Transverse colon (tissue), 4 donors: ENCODE measurements around the gene NPAS3. TPM values are rescaled to one million over a fixed set of nuclear protein-coding genes. Genes with fewer than 3 reads are reported as not detected.

Experiments used
- DNase-seq: peaks from one replicate; pipeline ENCODE4 v3.0.0-alpha.2; 2019
- H3K27ac ChIP-seq, 4 donors: fragments of 200-600 bp; sonication (generic); 2 replicates each; pipeline ENCODE4 v1.5.1; 2016 to 2018; ENCODE audit warnings: inconsistent platforms in 4 of 4
- H3K27me3 ChIP-seq: fragments of 200-600 bp; sonication (generic); 2 replicates; pipeline ENCODE4 v1.5.1; 2017; ENCODE audit warnings: inconsistent platforms
- H3K36me3 ChIP-seq, 4 donors: fragments of 200-600 bp; sonication (generic); 2 replicates each; pipeline ENCODE4 v1.5.1; 2017 to 2019; ENCODE audit warnings: inconsistent platforms in 4 of 4
- H3K4me1 ChIP-seq, 4 donors: fragments of 200-600 bp; sonication (generic); 2 replicates each; pipeline ENCODE4 v1.5.1; 2017 to 2020; ENCODE audit warnings: inconsistent platforms in 4 of 4
- H3K4me3 ChIP-seq, 4 donors: fragments of 200-600 bp; sonication (generic); 1 replicate in 1 of 4; 2 replicates in 3 of 4; pipeline versions ENCODE4 v1.5.1 to v1.6.1; 2017 to 2019; ENCODE audit warnings: inconsistent platforms in 4 of 4
- H3K9me3 ChIP-seq, 2 donors: fragments of 200-600 bp; sonication (generic); 2 replicates each; pipeline ENCODE4 v1.5.1; 2017 to 2019; ENCODE audit warnings: inconsistent platforms in 2 of 2
- CTCF ChIP-seq, 5 experiments: fragments of 200-600 bp in 3 of 5; fragments of 450-650 bp in 2 of 5; sonication (generic) in 3 of 5; IDR thresholded peaks; 1 replicate in 2 of 5; 2 replicates in 3 of 5; pipeline ENCODE4 v1.5.1; 2016 to 2017; ENCODE audit warnings: antibody characterized with exemption in 5 of 5, inconsistent platforms in 3 of 5, mild to moderate bottlenecking in 2 of 5, moderate library complexity in 1 of 5
- EP300 ChIP-seq: sonication (generic); formaldehyde crosslinking; IDR thresholded peaks from one replicate; pipeline ENCODE4 v1.6.1; 2017; ENCODE audit warnings: antibody characterized with exemption, low read depth
- POLR2A ChIP-seq: fragments of 450-650 bp; IDR thresholded peaks from one replicate; pipeline ENCODE4 v1.6.1; 2016; ENCODE audit warnings: antibody characterized with exemption, mild to moderate bottlenecking, moderate library complexity
- POLR2AphosphoS5 ChIP-seq, 3 donors: sonication (generic); formaldehyde crosslinking; IDR thresholded peaks; one replicate each; pipeline ENCODE4 v1.6.1; 2016; ENCODE audit warnings: antibody characterized with exemption in 3 of 3
- WGBS, 2 donors: methylation state at CpG; one replicate each; pipeline ENCODE4 v1.1.5; 2018; ENCODE audit warnings: low coverage in 1 of 2; 5-methylcytosine and 5-hydroxymethylcytosine counted together
- in situ Hi-C, 4 donors: fragments of 200-750 bp; cut with MboI; loops; one replicate each; pipeline versions ENCODE4 v1.15.0 to v1.15.1; 2017; ENCODE audit warnings: low sequenced_read_pairs in 3 of 4, low pct_ligation_motif_present in 1 of 4, low pct_unique_long_range_greater_than_20kb in 1 of 4
- intact Hi-C: fragments of 100-400 bp; cut with DNase I; formaldehyde crosslinking; loops from one replicate; pipeline ENCODE4 v1.15.1; 2023; ENCODE audit warnings: low total_unique reads
- total RNA-seq, 4 donors: library from RNA; depleted of rRNA; stranded (reverse); fragments of >200 nt; gene quantifications; one replicate each; pipeline ENCODE4 v1.1.0, GENCODE V29; 2016

The NPAS3 gene
- total RNA-seq, 4 donors from 2014 or later: 0.96 to 6.4 (median 1.8) TPM

GRCh38 chr14:33254861-33255395, 316.2 kb downstream of the NPAS3 start:
- intact Hi-C loops (no loop called here), in situ Hi-C loops (no loop called here)
- Histone ChIP-seq H3K9me3 (no peaks in the 10 kb centered on the region), H3K4me3 (no peak overlapping the region), H3K4me1 (peaks cover 0 to 8% (median 0%) of the 10 kb centered on the region in 4 donors), H3K27ac (no peak overlapping the region), H3K36me3 (no peaks in the 10 kb centered on the region), H3K27me3 (no peaks in the 10 kb centered on the region)
- no peak for DNase-seq
- TF ChIP-seq EP300 (no peak), POLR2A (no peak), POLR2AphosphoS5 (IDR thresholded peaks at IDR 0.05) (no peak), CTCF (IDR thresholded peaks at IDR 0.05) (no peak)
- 11 to 30% methylated on average over 1 of the region's 1 CpG for WGBS, 2 donors

- no peaks in the 10 kb centered on the region for H3K9me3 ChIP-seq
- 44 to 60% methylated on average over 2 of the region's 2 CpGs for WGBS, 2 donors
- in situ Hi-C loops: no loop called here
These were observed 319.1 kb downstream of the NPAS3 start for GRCh38 chr14:33257796-33258195.

GRCh38 chr14:33259764-33260163, 321.1 kb downstream of the NPAS3 start:
- Histone ChIP-seq H3K27ac (no peak overlapping the region), H3K27me3 (no peaks in the 10 kb centered on the region), H3K4me1 (peaks cover 0 to 3% (median 0%) of the 10 kb centered on the region in 4 donors), H3K9me3 (no peaks in the 10 kb centered on the region), H3K36me3 (no peaks in the 10 kb centered on the region), H3K4me3 (no peak overlapping the region)
- DNase-seq: no peak
- TF ChIP-seq CTCF (IDR thresholded peaks at IDR 0.05) (no peak), EP300 (no peak), POLR2A (no peak), POLR2AphosphoS5 (IDR thresholded peaks at IDR 0.05) (no peak)
- in situ Hi-C loops: no loop called here
- WGBS, 2 donors: 74 to 82% methylated on average over 6 of the region's 6 CpGs
- intact Hi-C loops: no loop called here

More at GRCh38 chr14:33257796-33258195, 319.1 kb downstream of the NPAS3 start:
- H3K4me3 ChIP-seq: no peak overlapping the region
- intact Hi-C loops: no loop called here
- H3K36me3 ChIP-seq: no peaks in the 10 kb centered on the region
- no peak overlapping the region for H3K27ac ChIP-seq
- peaks cover 0 to 8% (median 0%) of the 10 kb centered on the region in 4 donors for H3K4me1 ChIP-seq
- DNase-seq: no peak
- H3K27me3 ChIP-seq: no peaks in the 10 kb centered on the region
- TF ChIP-seq EP300 (no peak), POLR2A (no peak), CTCF (IDR thresholded peaks at IDR 0.05) (no peak), POLR2AphosphoS5 (IDR thresholded peaks at IDR 0.05) (no peak)

GRCh38 chr14:33271216-33271615, 332.5 kb downstream of the NPAS3 start:
- H3K27me3 ChIP-seq: no peaks in the 10 kb centered on the region
- intact Hi-C loops: no loop called here

GRCh38 chr14:33271891-33272290, 333.2 kb downstream of the NPAS3 start:
- 73 to 77% methylated on average over 2 of the region's 2 CpGs for WGBS, 2 donors
- intact Hi-C loops: no loop called here
- no peak overlapping the region for H3K27ac ChIP-seq
- H3K36me3 ChIP-seq: no peaks in the 10 kb centered on the region
- no peak overlapping the region for H3K4me3 ChIP-seq
- TF ChIP-seq EP300: no peak
- no peak for TF ChIP-seq POLR2AphosphoS5 (IDR thresholded peaks at IDR 0.05)
- no peak for TF ChIP-seq POLR2A
- no peak for TF ChIP-seq CTCF (IDR thresholded peaks at IDR 0.05)
- no peaks in the 10 kb centered on the region for H3K27me3 ChIP-seq
- no peak for DNase-seq
- no peaks in the 10 kb centered on the region for H3K4me1 ChIP-seq
- in situ Hi-C loops: no loop called here
- no peaks in the 10 kb centered on the region for H3K9me3 ChIP-seq

More at GRCh38 chr14:33271216-33271615, 332.5 kb downstream of the NPAS3 start:
- in situ Hi-C loops: no loop called here
- no peaks in the 10 kb centered on the region for H3K9me3 ChIP-seq
- WGBS, 2 donors: 86 to 88% methylated on average over 2 of the region's 2 CpGs
- DNase-seq: no peak
- no peaks in the 10 kb centered on the region for H3K36me3 ChIP-seq
- no peak overlapping the region for H3K27ac ChIP-seq
- no peak for TF ChIP-seq EP300
- no peaks in the 10 kb centered on the region for H3K4me1 ChIP-seq
- no peak overlapping the region for H3K4me3 ChIP-seq
